WTC11 (cell line): ENCODE results near the gene GLUD1.
"Not testable (repeated sequence)": the region's sequence is repeated elsewhere in the genome, so short reads cannot be mapped to it uniquely, and the experiment has no call there.

Experiments used
- CREB1 ChIP-seq: sonication (generic); formaldehyde crosslinking; IDR thresholded peaks from 2 replicates; pipeline ENCODE4 v1.8.0; 2023; ENCODE audit warnings: mild to moderate bottlenecking, missing genetic modification reagents
- ZNF138 ChIP-seq: sonication (generic); formaldehyde crosslinking; conservative IDR thresholded peaks from 2 replicates; pipeline ENCODE4 v1.8.1; 2022; ENCODE audit warnings: mild to moderate bottlenecking, moderate library complexity, missing genetic modification reagents
- TF ChIP-seq, protein P1 (sequence below): fragments of 200-600 bp; IDR thresholded peaks from 2 replicates; pipeline ENCODE4 v1.8.0; 2022; ENCODE audit warnings: antibody characterized with exemption
- TF ChIP-seq, protein P2 (sequence below): sonication (generic); formaldehyde crosslinking; IDR thresholded peaks from 2 replicates; pipeline ENCODE4 v1.8.0; 2023; ENCODE audit warnings: mild to moderate bottlenecking, missing genetic modification reagents

DNA sequence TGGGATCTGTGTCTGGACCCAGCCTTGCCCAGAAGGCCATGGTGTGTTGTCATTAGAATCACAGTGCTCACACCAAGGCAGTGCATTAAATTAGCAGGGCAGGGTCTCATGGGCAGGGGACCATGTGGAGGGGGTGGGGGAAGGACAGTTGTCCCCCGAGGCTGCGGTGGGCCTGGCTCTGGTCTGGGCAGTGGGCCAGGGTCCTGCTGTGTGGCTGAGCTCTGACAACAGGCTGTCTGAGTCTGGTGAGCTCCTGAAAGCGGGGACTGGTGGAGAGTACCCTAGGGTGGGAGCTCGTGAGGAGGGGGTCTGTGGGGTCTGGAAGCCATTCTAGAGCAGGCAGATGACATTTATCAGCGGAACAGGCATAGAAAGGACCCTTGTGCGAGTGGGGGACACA, 76.5 kb downstream of the GLUD1 start:
- TF ChIP-seq, protein P1, sequence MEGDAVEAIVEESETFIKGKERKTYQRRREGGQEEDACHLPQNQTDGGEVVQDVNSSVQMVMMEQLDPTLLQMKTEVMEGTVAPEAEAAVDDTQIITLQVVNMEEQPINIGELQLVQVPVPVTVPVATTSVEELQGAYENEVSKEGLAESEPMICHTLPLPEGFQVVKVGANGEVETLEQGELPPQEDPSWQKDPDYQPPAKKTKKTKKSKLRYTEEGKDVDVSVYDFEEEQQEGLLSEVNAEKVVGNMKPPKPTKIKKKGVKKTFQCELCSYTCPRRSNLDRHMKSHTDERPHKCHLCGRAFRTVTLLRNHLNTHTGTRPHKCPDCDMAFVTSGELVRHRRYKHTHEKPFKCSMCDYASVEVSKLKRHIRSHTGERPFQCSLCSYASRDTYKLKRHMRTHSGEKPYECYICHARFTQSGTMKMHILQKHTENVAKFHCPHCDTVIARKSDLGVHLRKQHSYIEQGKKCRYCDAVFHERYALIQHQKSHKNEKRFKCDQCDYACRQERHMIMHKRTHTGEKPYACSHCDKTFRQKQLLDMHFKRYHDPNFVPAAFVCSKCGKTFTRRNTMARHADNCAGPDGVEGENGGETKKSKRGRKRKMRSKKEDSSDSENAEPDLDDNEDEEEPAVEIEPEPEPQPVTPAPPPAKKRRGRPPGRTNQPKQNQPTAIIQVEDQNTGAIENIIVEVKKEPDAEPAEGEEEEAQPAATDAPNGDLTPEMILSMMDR: not testable (repeated sequence)
- not testable (repeated sequence) for TF ChIP-seq CREB1, ZNF138 (CRISPR knock-in tag)
- TF ChIP-seq, protein P2, sequence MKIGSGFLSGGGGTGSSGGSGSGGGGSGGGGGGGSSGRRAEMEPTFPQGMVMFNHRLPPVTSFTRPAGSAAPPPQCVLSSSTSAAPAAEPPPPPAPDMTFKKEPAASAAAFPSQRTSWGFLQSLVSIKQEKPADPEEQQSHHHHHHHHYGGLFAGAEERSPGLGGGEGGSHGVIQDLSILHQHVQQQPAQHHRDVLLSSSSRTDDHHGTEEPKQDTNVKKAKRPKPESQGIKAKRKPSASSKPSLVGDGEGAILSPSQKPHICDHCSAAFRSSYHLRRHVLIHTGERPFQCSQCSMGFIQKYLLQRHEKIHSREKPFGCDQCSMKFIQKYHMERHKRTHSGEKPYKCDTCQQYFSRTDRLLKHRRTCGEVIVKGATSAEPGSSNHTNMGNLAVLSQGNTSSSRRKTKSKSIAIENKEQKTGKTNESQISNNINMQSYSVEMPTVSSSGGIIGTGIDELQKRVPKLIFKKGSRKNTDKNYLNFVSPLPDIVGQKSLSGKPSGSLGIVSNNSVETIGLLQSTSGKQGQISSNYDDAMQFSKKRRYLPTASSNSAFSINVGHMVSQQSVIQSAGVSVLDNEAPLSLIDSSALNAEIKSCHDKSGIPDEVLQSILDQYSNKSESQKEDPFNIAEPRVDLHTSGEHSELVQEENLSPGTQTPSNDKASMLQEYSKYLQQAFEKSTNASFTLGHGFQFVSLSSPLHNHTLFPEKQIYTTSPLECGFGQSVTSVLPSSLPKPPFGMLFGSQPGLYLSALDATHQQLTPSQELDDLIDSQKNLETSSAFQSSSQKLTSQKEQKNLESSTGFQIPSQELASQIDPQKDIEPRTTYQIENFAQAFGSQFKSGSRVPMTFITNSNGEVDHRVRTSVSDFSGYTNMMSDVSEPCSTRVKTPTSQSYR (CRISPR knock-in tag): not testable (repeated sequence)
